ENCODE data around the gene GFRAL.

DNA sequence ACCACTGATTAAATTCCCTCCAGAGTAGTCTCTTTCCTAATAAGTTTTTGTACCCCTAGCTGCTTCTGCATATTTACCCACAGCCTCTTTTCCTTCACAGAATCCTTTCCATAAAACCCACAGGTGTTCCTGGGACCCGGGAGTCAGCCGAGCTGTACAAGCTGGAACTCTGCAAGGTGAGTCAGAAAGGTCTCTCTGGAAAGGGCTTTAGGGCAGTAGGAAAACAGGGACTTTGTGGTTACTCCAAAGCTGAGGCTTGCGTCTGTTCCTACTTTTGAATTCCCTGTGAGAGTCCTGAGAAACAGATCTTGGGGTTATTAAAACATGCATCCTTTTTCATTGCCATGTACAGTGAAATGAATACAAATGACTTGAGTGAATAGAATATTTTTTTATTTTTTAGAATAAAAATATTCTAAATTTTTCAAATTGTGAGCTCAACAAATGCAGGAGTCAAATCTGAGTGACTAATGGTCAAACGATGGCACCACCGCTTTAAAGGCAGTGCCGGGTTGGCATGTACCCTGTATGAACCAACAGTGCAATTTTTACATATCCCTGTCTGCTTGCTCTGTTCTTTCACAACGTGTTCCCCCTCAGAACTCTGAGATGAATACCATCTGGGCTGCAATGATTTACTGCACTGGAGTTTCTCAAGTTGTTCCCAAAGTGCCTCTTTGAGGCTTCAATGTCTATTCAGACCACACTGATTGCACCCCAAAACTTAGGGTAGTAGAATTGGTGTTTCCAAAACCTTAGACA lies 78.4 kb downstream of the GFRAL start:
- TF ChIP-seq, protein P1, sequence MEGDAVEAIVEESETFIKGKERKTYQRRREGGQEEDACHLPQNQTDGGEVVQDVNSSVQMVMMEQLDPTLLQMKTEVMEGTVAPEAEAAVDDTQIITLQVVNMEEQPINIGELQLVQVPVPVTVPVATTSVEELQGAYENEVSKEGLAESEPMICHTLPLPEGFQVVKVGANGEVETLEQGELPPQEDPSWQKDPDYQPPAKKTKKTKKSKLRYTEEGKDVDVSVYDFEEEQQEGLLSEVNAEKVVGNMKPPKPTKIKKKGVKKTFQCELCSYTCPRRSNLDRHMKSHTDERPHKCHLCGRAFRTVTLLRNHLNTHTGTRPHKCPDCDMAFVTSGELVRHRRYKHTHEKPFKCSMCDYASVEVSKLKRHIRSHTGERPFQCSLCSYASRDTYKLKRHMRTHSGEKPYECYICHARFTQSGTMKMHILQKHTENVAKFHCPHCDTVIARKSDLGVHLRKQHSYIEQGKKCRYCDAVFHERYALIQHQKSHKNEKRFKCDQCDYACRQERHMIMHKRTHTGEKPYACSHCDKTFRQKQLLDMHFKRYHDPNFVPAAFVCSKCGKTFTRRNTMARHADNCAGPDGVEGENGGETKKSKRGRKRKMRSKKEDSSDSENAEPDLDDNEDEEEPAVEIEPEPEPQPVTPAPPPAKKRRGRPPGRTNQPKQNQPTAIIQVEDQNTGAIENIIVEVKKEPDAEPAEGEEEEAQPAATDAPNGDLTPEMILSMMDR (IDR thresholded peaks at IDR 0.05) = no peak
- TF ChIP-seq POLR2AphosphoS5 (IDR thresholded peaks at IDR 0.05; ENCODE audit: low read depth, low read length) = no peak
- TF ChIP-seq GABPA (IDR thresholded peaks at IDR 0.05; ENCODE audit: low read depth) = no peak
- TF ChIP-seq TAF1 (IDR thresholded peaks at IDR 0.05; ENCODE audit: borderline replicate concordance, low read depth, low read length) = no peak
- no peak for TF ChIP-seq GATA2 (CRISPR knock-in tag; IDR thresholded peaks at IDR 0.05)

All from SK-N-SH (cell line).